GM18502 (cell line): ENCODE measurements around the gene TNIK.

Experiments used
- ATAC-seq: cut with Tn5 transposase; IDR thresholded peaks from one replicate; pipeline ENCODE4 v1.9.1; 2021; ENCODE audit warnings: mild to moderate bottlenecking; ENCODE audit not compliant: unreplicated experiment, poor library complexity

The TNIK gene

GRCh38 chr3:171159024-171159821, 301.0 kb downstream of the TNIK start:
- ATAC-seq: no peak

- ATAC-seq: no peak
Observed at GRCh38 chr3:171157980-171158379, 302.2 kb downstream of the TNIK start.

- no peak for ATAC-seq
Observed at GRCh38 chr3:171157286-171157685, 302.9 kb downstream of the TNIK start.

- ATAC-seq: no peak
Observed at GRCh38 chr3:171156401-171157010, 303.7 kb downstream of the TNIK start.

GRCh38 chr3:171155122-171155700, 305.0 kb downstream of the TNIK start:
- ATAC-seq: no peak

- no peak for ATAC-seq
Observed at GRCh38 chr3:171150945-171151344, 309.3 kb downstream of the TNIK start.

- ATAC-seq: no peak
Observed at GRCh38 chr3:171149526-171150116, 310.6 kb downstream of the TNIK start.

GRCh38 chr3:171145798-171146197, 314.4 kb downstream of the TNIK start:
- ATAC-seq: no peak

GRCh38 chr3:171142985-171143384, 317.2 kb downstream of the TNIK start:
- ATAC-seq: no peak

- no peak for ATAC-seq
Observed at GRCh38 chr3:171140246-171140645, 320.0 kb downstream of the TNIK start.

GRCh38 chr3:171138027-171138426, 322.2 kb downstream of the TNIK start:
- no peak for ATAC-seq

- no peak for ATAC-seq
Observed at GRCh38 chr3:171135549-171135948, 324.7 kb downstream of the TNIK start.

- ATAC-seq: no peak
Observed at GRCh38 chr3:171133796-171134569, 326.2 kb downstream of the TNIK start.

- ATAC-seq: no peak
Observed at GRCh38 chr3:171133337-171133736, 326.9 kb downstream of the TNIK start.

- no peak for ATAC-seq
Observed at GRCh38 chr3:171132873-171133272, 327.3 kb downstream of the TNIK start.

GRCh38 chr3:171129827-171130226, 330.4 kb downstream of the TNIK start:
- no peak for ATAC-seq

- no peak for ATAC-seq
Observed at GRCh38 chr3:171127611-171128010, 332.6 kb downstream of the TNIK start.

GRCh38 chr3:171126478-171127209, 333.6 kb downstream of the TNIK start:
- ATAC-seq: no peak

- no peak for ATAC-seq
Observed at GRCh38 chr3:171125010-171125409, 335.2 kb downstream of the TNIK start.

GRCh38 chr3:171123915-171124314, 336.3 kb downstream of the TNIK start:
- no peak for ATAC-seq
